Stimulated activated CD4-positive, alpha-beta T cell treated with anti-CD3 and anti-CD28 coated beads, Interleukin-1b, Interleukin-23, amount 100 ng/mL, for 24 hours (primary cell): ENCODE results near the gene C2CD2.
"Not testable (repeated sequence)": the region's sequence is repeated elsewhere in the genome, so short reads cannot be mapped to it uniquely, and the experiment has no call there.

Source experiments
- DNase-seq, 4 experiments: peaks; one replicate each; pipeline ENCODE4 v3.0.0-alpha.2; 2020; ENCODE audit warnings: low read depth in 4 of 4, low spot score in 1 of 4

The C2CD2 gene

DNA sequence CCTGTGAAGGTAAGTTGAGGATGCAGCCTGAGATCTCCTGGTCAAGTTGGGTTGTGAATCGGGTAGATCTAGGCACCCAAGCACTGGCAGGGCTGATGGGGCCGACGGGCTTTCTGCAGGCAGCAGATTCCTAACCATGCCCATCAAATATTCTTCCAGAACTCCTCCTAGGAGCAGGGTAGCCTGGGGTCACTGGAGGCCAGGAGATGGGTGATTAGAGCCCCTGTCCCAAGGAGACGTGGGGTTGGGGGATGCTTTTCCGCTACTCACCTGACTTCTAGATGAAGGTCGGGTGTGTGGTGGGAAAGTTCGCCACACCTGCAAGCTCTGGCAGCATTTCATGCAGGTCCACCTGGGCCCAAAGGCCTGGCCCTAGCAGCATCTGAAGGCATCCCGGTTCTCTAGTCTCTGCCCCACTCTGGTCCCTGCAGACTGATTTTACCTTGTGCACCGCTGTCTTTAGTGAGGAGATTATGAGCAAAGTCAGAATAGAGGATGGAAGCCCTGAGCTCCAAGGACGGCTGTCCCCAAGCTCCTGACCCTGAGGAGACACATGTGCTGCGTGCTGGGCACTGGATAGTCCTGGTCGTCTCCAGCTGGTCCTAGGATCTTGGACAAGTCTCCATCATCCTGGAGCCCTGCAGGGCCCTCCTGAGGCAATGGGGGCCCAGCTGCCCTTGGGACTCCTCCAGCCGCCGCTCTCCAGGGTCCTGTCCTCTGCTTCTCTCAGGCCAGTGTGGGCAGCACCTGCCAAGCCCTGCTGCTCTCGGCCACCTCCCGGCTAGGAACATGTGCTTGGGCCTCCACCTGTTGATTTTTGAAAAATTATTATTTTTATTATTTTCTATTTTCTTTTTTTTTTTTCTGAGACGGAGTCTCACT lies 21.8 kb upstream of the C2CD2 start:
- no peak for DNase-seq

GRCh38 chr21:41974752-41975053 lies 20.9 kb upstream of the C2CD2 start:
- no peak for DNase-seq

DNA sequence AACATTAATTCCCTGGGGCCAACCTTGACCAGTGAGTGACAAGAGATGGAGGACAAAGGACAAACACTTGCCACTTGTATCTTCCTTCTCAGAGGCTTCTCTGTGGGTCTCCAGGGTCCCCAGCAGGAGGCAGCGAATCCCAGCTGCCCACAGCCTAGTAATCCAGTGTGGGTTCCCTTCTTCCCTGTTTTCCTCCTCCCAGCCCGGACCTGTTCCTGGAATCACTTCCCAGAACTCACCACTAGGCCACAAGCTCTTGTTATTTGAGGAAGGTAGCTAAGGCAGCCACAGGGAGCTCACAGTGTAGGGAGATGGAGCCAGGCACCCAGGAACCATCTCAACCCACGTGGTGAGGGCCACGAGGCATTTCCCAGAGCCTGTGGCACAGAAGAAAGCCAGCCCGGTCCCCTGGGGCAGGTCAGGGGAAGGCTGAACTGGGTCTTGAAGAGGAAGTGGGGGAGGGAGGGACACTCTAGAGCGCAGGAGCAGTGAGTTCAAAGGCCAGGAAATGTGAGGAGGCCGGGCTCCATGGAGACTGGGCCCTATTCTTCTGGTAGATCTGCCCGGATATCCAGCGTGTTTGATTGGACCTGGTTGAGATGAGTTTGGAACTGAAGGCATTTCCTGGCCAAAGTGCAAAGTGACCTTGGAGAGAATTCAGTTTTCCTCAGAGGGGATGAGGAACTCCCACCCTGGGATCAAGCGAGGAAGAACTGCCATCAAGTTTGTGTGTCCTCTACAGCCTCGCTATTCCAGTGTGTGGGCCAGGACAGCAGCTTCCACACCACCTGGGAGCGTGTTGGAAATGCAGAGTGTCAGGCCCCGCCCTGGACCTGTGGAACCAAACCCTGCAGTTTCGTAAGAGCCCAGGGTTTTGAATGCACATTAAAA lies 20.3 kb upstream of the C2CD2 start:
- DNase-seq = no peak

DNA sequence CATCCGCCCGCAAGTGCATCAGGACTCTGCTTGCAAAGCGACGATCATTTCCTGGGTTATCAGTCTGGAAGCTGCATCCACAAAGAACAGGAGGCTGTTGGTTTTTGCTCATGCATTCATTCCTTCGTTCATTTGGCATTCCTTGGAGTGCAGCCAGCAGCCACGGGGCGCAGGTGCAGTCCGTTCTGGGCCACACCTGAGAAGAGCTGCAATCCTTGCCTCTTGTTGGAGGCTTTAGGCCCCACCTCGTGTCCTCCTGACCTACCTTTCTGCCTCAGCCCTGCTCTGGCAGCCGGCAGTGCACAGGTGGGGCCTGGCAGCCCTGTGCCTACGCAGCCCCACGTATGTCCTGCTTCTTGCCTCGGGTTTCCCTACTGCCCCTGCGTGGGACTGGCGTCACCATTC lies 19.6 kb upstream of the C2CD2 start:
- DNase-seq = no peak

- no peak for DNase-seq
Observed at GRCh38 chr21:41972511-41973205, 18.8 kb upstream of the C2CD2 start.

GRCh38 chr21:41971891-41972290 lies 18.1 kb upstream of the C2CD2 start:
- no peak for DNase-seq

- no peak for DNase-seq
Observed at GRCh38 chr21:41970751-41971653, 17.2 kb upstream of the C2CD2 start.

GRCh38 chr21:41970106-41970391 lies 16.2 kb upstream of the C2CD2 start:
- no peak for DNase-seq

- no peak for DNase-seq
Observed at GRCh38 chr21:41967708-41968107, 13.9 kb upstream of the C2CD2 start.

DNA sequence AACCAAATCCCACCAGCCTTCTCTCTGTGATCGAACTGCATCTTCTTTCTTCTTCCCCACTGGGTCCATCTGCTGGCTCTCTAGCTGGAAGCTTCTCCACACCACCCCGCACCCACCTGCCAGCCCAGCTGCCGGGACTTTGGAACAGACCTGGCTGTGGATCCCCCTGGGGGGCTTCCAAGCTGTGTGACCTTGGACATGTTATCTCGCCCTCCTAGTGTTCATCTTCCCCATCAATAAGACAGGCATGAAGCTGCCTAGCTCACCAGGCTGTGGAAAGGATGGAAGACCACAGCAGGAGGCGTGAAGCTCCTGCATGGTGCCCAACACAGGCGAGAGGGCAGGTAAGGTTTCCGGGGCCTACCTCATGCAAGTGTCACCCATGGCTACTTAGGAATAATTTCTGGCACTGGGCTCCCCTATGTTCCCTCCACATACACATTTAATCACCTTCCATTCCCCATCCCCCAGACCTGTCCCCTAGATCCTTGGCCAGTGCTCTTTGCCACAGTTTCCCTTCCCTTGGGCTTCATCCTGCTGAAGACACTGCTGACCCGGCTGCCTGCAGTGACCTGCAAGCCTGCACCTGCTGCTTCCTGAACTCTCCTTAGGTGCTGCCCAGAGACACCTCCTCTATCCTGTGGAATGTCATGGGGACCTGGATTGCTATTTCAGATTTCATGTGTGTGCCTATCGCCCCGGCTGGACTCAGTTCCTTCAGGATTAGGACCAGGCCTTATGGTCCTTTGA lies 13.2 kb upstream of the C2CD2 start:
- DNase-seq = no peak

DNA sequence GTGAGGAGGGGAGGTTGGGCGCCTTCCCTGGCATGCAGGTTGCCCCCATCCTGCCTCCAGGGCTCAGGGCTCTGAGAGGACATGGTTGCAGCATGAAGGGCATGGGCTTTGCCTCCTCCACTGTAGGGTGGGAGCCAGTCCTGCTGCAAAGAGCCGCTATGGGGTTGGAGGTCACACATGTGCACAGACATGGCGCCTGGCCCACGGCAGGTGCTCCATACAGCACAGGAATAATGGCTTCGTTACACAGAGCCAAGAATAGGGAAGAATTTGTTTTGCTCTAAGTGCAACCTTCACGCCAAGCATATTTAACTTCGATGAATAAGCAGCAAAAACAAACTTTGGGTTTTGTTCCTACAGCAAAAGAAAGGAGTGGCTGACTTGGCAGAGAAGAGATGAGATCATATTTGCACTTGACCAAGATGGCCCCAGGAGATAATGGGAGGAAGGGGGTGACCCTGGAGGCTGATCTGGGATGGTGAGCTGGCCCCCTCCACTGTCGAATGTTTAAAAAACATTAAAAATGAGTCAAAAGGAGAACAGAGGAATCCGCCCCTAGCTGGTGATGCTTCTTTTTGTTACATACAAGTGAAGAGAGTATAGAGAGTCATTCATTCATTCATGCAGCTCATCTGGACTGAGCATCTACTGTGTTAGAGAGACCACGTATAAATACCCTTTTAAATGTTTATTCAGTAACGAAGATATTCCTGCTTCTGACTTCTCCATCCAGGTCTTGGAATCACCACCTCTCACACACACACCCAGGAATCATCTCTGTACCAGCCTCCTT lies 12.4 kb upstream of the C2CD2 start:
- no peak for DNase-seq

DNA sequence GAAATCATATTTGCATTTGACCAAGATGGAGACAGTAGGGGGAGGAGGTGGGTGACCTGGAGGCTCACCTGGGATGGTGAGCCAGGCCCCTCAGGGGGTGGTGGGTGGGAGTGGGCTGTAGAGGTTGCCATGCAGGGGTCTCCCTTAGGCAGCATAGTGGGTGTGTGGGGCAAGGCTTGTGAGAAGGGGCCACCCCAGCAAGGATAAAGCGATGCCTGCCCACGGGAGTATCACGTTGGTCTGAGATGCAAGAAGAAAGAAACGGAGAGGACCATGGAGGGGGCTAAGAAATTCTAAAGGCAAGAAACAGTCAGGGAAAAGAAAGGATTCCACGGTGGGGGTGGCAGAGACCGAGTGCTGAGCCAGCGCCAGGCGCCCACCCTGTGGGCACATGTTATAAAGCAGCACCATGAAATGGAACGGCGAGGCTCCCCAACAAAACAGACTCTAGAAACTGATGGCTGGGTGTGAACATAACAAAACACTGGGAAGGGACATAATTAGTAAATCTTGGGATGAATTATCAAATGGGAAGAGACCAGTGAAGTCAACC lies 11.7 kb upstream of the C2CD2 start:
- no peak for DNase-seq

GRCh38 chr21:41965045-41965444 lies 11.2 kb upstream of the C2CD2 start:
- no peak for DNase-seq

DNA sequence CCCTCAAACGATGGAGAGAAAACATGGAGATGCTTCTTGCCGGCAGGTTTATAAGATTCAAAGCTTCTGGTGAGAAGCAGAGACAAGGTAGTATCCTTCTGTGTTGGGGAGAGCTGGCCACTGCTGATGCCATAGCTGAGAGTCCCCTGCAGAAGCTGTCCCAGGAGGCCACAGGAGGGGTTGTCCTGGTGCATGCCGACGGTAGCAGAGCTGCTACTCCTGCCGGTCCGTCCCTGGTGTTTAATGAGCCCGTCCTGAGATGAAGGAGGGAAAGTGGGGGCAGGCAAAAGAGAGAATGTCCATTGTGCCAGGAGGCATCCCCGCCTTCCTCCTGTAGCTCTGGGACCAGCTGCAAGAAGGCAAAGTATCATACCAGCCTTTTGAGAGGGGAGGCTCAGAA lies 10.4 kb upstream of the C2CD2 start:
- no peak for DNase-seq

DNA sequence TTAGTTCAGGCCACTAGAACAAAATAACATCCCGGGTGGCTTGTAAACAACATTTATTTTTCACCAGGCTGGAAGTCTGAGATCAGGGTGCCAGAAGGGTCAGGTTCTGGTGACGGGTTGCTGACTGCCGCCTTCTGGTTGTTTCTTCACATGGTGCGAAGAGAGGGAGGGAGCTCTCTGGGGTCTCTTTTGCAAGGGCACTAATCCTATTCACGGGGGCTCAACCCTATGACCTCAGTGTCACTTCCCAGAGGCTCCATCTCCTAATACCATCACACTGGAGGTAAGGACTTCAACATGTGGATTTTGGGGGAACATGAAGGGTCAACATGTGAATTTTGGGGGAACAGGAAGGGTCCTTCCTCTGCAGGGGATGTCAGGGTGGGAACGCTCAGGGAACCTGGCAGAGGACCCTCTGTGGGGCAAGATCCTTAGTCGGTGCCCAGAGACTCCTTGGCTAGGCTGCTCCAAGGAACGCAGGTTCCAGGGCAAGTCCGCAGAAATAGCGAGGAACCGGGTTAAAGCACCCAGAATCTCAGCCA lies 8.7 kb upstream of the C2CD2 start:
- no peak for DNase-seq

DNA sequence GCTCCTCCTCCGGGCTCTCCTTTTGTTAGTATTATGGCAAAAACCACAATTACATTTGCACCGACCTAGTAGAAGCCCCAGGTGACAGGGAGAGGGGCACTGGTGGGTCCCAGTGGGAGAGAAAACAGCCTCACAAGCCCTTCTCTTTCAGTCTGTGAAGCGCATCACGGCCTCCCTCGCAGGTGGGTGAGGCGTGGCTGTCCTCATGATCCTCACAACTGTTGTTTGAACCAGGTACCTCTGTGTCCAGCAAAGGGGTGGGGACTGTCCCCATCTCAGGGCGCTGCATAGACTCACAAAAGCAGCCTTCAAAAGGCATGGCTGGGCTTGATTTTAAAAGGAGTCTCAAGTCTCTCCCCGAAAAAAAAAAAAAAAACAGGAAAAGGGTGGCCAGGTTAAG lies 7.9 kb upstream of the C2CD2 start:
- DNase-seq = no peak

DNA sequence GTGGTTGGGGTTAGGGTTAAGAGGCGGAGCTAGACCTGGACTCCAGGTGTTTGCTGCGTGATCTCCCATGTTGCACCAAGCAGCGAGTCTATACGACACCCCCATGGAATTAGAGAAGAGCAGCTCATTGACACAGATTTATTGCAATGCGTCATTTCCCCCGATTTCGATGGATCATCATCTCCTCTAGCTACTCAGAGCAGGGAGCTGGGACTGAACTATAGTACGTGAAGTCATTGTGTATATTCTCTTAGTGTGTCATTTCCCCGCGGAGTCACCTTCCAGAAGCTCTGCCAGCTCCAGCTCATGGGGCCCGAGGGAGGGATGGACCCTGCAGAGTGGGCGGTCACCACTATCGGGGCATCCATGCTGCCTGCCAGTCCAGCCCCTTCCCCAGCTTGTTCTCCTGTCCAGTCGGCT lies 7.5 kb upstream of the C2CD2 start:
- DNase-seq = no peak

GRCh38 chr21:41960386-41960785 lies 6.6 kb upstream of the C2CD2 start:
- no peak for DNase-seq

GRCh38 chr21:41959697-41960096 lies 5.9 kb upstream of the C2CD2 start:
- DNase-seq = not testable (repeated sequence)
